Activated naive CD8-positive, alpha-beta T cell treated with anti-CD3 and anti-CD28 coated beads, Interleukin-2, amount 10 ng/mL, durations not matched to agents 7 days and 5 days (primary cell): Measurements from ENCODE around the gene HS3ST5. TPM values are rescaled to one million over a fixed set of nuclear protein-coding genes. Genes with fewer than 3 reads are reported as not detected.
"Not testable (repeated sequence)": the region's sequence is repeated elsewhere in the genome, so short reads cannot be mapped to it uniquely, and the experiment has no call there.

Experiments used
- ATAC-seq: fragments of 150-1000 bp; cut with Tn5 transposase; one replicate; pipeline ENCODE4 v1.10.0; 2021; ENCODE audit warnings: low read depth, moderate library complexity
- POLR2A ChIA-PET: fragments of 350-600 bp; sonication (Branson Sonifier 250); formaldehyde crosslinking; loops from one replicate; lab custom pipeline; 2021; ENCODE audit warnings: antibody characterized with exemption; lab: Charles Lee
- DNase-seq: peaks from one replicate; pipeline ENCODE4 v3.0.0; 2021
- H3K27ac Mint-ChIP-seq: one replicate; pipeline ENCODE4 v1.8.0; 2022; ENCODE audit warnings: mild to moderate bottlenecking, mixed read lengths
- H3K27me3 Mint-ChIP-seq: one replicate; pipeline ENCODE4 v1.8.0; 2022; ENCODE audit warnings: mild to moderate bottlenecking, moderate library complexity, mixed read lengths
- H3K36me3 Mint-ChIP-seq: one replicate; pipeline ENCODE4 v1.8.0; 2021; ENCODE audit warnings: mild to moderate bottlenecking, mixed read lengths
- H3K4me1 Mint-ChIP-seq: one replicate; pipeline ENCODE4 v1.8.0; 2021; ENCODE audit warnings: mixed read lengths
- H3K4me3 Mint-ChIP-seq: one replicate; pipeline ENCODE4 v1.8.0; 2022; ENCODE audit warnings: mild to moderate bottlenecking, moderate library complexity, mixed read lengths
- H3K9me3 Mint-ChIP-seq: one replicate; pipeline ENCODE4 v1.8.0; 2021; ENCODE audit warnings: mixed read lengths
- total RNA-seq, 2 experiments: library from RNA; stranded (reverse); gene quantifications; one replicate each; pipeline ENCODE4 v1.2.3, GENCODE V29; 2021

The HS3ST5 gene
- total RNA-seq, 2 experiments from 2014 or later = not detected

DNA sequence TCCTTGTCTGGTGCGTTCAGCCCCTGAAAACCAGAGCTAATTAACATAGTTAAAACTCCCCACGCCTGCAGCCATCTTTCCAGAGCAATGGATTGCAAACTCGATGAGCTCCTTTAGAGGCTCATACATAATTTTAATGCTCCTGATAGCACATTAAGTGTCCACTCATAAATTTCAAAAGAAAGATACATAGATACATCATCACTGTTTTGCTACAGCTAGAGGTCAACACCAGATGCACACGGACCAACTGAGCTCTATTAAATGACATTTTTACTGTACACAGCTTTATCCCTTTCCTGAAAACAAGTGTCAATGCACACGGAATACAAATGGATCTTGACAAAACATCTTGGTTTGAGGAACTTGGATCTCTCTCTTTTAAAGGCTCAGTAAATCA lies 280.6 kb downstream of the HS3ST5 start:
- no peak overlapping the region for H3K27ac Mint-ChIP-seq
- ATAC-seq (no peak), DNase-seq (no peak)
- POLR2A ChIA-PET = no interaction called here
- no peaks in the 10 kb centered on the region for H3K36me3 Mint-ChIP-seq
- H3K4me3 Mint-ChIP-seq = no peak overlapping the region
- no peaks in the 10 kb centered on the region for H3K9me3 Mint-ChIP-seq
- H3K27me3 Mint-ChIP-seq = peaks cover 5% of the 10 kb centered on the region
- no peaks in the 10 kb centered on the region for H3K4me1 Mint-ChIP-seq

DNA sequence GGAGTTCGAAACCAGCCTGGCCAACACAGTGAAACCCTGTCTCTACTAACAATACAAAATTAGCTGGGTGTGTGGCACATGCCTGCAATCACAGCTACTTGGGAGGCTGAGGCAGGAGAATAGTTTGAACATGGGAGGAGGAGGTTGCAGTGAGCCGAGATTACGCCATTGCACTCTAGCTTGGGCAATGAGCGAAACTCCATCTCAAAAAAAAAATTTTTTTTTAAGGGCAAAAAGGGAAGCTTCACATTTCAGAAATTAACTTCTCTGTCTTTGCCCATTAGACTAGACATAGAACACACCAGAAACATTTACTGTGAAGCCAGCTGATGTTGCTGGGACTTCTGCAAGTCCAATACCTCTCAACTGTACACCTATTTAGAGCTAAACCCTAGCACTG lies 281.1 kb downstream of the HS3ST5 start:
- peaks cover 3% of the 10 kb centered on the region for H3K27me3 Mint-ChIP-seq
- H3K4me3 Mint-ChIP-seq = no peak overlapping the region
- POLR2A ChIA-PET = no interaction called here
- H3K9me3 Mint-ChIP-seq = no peaks in the 10 kb centered on the region
- ATAC-seq (no peak), DNase-seq (no peak)
- no peak overlapping the region for H3K27ac Mint-ChIP-seq
- H3K4me1 Mint-ChIP-seq = no peaks in the 10 kb centered on the region
- H3K36me3 Mint-ChIP-seq = no peaks in the 10 kb centered on the region

DNA sequence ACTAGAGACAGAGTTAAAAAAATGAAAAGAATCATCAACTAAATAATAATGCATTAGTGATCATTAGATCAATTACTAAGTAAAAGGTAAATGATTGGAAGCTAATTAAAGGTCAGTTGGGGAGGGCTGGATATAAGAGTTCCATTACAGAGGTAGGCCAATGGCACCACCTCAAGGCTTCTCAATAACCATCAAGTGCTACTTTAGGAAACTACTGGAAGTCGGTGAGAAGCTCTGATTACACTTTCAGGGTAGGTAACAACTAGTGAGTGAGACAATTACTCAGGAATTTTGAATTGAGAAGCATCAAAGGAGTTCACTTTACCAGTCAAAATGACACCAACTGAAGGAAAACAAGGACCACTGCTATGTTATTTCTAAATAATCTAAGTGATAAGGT lies 281.7 kb downstream of the HS3ST5 start:
- H3K4me1 Mint-ChIP-seq = no peaks in the 10 kb centered on the region
- no peak overlapping the region for H3K4me3 Mint-ChIP-seq
- POLR2A ChIA-PET = no interaction called here
- no peak overlapping the region for H3K27ac Mint-ChIP-seq
- H3K27me3 Mint-ChIP-seq = peaks cover 3% of the 10 kb centered on the region
- ATAC-seq (no peak), DNase-seq (no peak)
- H3K9me3 Mint-ChIP-seq = no peaks in the 10 kb centered on the region
- no peaks in the 10 kb centered on the region for H3K36me3 Mint-ChIP-seq

DNA sequence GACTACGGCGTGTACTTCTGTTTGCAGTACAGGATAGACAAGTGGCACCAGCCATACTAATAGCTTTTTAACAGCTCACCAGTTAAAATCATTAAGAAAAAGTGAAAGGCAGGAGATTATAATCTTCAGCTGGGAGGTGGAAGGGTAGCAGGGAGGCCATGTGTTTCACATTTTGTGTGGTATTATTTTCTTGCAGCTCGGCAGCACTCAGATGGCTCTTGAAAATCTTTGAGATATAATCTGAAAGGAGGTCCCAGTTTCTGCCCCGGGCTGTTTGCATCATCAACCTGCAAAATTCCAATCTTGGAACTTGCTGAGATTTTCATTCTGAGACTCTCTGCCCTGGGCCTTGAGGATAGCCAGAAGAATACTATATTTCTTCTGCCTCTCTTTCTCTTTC lies 284.4 kb downstream of the HS3ST5 start:
- Mint-ChIP-seq H3K4me1 (no peaks in the 10 kb centered on the region), H3K27me3 (no peaks in the 10 kb centered on the region), H3K9me3 (no peaks in the 10 kb centered on the region), H3K4me3 (no peak overlapping the region), H3K36me3 (no peaks in the 10 kb centered on the region), H3K27ac (no peak overlapping the region)
- ATAC-seq = no peak
- no peak for DNase-seq
- POLR2A ChIA-PET = no interaction called here

DNA sequence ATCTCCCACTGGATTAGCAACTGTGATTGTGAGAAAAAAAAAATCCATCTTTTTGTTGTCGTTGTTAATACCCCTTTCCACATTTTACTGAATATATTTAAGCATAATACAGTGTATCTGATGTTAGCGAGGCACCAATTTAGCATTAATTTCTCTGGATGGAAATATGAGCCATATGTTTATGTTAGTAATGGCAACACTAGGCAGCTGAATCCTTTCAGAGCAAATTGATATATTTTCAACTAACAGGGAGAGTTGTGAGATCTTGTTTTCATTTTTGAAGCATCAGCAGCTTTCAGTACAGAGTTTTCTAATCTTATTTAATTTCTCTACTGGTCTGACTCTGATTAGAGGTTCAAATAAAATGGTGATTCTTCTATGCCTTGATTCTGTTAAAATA lies 287.1 kb downstream of the HS3ST5 start:
- ATAC-seq (no peak), DNase-seq (no peak)
- no peaks in the 10 kb centered on the region for H3K36me3 Mint-ChIP-seq
- H3K27ac Mint-ChIP-seq = no peak overlapping the region
- H3K27me3 Mint-ChIP-seq = no peaks in the 10 kb centered on the region
- POLR2A ChIA-PET = no interaction called here
- H3K4me3 Mint-ChIP-seq = no peak overlapping the region
- no peaks in the 10 kb centered on the region for H3K4me1 Mint-ChIP-seq
- no peaks in the 10 kb centered on the region for H3K9me3 Mint-ChIP-seq

DNA sequence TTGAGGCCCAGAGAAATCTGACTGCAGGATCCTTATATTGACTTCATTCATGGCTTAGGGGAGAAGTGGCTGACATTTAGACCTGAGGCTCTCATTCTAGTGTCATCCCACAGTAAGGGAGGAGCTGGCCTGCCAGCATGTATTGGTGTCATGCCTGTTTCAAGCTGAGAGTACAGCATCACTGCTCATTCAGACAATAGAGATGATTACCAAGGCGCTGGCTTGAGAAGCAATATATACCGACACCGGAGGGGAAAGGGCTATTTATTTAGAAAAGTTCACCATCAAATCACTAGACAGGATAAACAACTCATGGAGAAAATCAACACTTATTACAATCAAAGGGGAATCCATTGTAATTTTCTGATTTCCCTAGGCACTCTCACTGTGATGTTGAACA lies 287.5 kb downstream of the HS3ST5 start:
- Mint-ChIP-seq H3K4me1 (no peaks in the 10 kb centered on the region), H3K4me3 (no peak overlapping the region), H3K36me3 (no peaks in the 10 kb centered on the region), H3K27ac (no peak overlapping the region), H3K27me3 (no peaks in the 10 kb centered on the region), H3K9me3 (no peaks in the 10 kb centered on the region)
- DNase-seq (no peak), ATAC-seq (no peak)
- POLR2A ChIA-PET = no interaction called here

DNA sequence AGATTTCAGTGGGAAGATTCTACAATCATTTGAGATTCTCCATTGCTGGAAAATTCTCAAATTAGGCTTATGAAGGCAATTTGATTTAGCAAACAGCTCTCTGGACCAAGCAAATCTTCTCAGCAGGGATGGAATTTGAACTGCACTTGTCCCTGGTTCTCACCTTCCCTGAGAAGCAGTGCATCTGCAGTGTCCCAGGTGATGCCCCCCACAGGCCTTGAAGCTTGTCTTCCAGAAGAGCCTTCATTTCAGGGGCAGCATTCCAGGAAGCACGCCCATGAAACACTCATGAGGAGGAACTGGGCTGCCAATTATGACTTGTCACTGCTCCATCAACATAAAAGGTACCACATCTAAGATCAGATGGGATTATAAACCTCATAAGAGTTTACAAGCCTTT lies 289.0 kb downstream of the HS3ST5 start:
- Mint-ChIP-seq H3K9me3 (no peaks in the 10 kb centered on the region), H3K4me3 (no peak overlapping the region), H3K27me3 (no peaks in the 10 kb centered on the region), H3K4me1 (no peaks in the 10 kb centered on the region), H3K36me3 (no peaks in the 10 kb centered on the region), H3K27ac (no peak overlapping the region)
- no peak for ATAC-seq
- no peak for DNase-seq
- POLR2A ChIA-PET = no interaction called here

DNA sequence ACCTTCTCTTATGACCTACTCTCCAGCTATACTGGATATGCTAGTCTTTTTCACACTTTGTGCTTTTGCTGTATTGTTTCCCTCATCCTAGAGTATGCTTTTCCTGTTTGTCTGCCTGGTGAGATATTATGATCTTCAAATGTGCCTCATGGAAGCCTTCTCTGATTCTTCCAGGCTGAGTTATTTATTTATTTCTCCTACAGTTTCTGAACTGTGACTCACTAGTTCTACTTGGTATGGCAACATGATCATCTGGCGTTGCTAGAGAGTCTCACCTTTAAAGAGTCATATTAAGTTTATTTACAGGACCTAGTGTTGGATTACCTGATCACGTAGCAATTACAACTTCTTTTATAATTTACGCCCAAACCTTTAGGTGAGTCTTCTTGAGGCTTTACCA lies 290.7 kb downstream of the HS3ST5 start:
- no peaks in the 10 kb centered on the region for H3K27me3 Mint-ChIP-seq
- POLR2A ChIA-PET = no interaction called here
- no peaks in the 10 kb centered on the region for H3K9me3 Mint-ChIP-seq
- no peak for DNase-seq
- H3K36me3 Mint-ChIP-seq = no peaks in the 10 kb centered on the region
- no peak overlapping the region for H3K27ac Mint-ChIP-seq
- H3K4me1 Mint-ChIP-seq = no peaks in the 10 kb centered on the region
- no peak overlapping the region for H3K4me3 Mint-ChIP-seq
- no peak for ATAC-seq

DNA sequence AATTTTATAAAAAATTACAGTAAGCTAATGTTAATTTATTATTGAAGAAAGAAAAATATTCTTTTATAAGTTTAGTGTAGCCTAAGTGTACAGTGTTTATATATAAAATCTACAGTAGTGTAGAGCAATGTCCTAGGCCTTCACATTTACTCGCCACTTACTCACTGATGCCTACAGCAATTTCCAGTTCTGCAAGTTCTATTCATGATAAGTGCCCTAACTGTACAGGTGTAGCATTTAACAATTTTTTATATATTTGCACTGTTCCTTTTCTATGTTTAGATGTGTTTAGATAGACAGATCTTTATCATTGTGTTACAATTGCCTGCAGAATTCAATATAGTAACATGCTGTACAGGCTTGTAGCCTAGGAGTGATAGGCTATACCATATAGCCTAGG lies 291.8 kb downstream of the HS3ST5 start:
- POLR2A ChIA-PET = no interaction called here
- Mint-ChIP-seq H3K27ac (no peak overlapping the region), H3K9me3 (no peaks in the 10 kb centered on the region), H3K27me3 (no peaks in the 10 kb centered on the region), H3K4me3 (no peak overlapping the region), H3K36me3 (no peaks in the 10 kb centered on the region), H3K4me1 (no peaks in the 10 kb centered on the region)
- no peak for DNase-seq
- no peak for ATAC-seq

DNA sequence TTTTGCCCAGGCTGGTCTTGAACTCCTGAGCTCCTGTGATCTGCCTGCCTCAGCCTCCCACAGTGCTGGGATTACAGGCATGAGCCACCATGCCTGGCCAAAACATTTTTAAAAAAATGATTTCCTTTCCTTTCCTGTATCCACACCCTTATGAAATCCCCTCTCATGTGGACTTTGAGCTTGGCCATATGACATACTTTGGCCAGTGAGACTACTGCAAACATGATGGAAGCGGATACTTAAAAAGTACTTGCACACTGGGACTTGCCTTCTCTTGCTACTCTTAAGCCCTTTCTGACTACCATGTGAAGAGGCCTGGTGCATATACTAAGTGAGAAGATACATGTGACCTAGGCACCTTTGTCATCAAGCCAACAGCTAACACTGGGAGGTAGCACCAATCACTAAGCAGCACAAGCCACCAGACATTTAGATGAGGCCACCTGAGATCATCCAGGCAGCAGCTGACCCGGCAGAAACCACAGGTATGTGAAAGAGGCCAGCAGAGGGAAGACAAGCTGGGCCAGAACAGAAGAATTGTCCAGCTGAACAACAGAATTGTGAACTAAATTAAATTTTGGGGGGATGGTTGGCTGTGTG lies 293.4 kb downstream of the HS3ST5 start:
- H3K4me3 Mint-ChIP-seq = no peak overlapping the region
- no peak for DNase-seq
- no peaks in the 10 kb centered on the region for H3K9me3 Mint-ChIP-seq
- H3K27me3 Mint-ChIP-seq = no peaks in the 10 kb centered on the region
- no peaks in the 10 kb centered on the region for H3K36me3 Mint-ChIP-seq
- no peak overlapping the region for H3K27ac Mint-ChIP-seq
- no peak for ATAC-seq
- H3K4me1 Mint-ChIP-seq = no peaks in the 10 kb centered on the region
- POLR2A ChIA-PET = no interaction called here

DNA sequence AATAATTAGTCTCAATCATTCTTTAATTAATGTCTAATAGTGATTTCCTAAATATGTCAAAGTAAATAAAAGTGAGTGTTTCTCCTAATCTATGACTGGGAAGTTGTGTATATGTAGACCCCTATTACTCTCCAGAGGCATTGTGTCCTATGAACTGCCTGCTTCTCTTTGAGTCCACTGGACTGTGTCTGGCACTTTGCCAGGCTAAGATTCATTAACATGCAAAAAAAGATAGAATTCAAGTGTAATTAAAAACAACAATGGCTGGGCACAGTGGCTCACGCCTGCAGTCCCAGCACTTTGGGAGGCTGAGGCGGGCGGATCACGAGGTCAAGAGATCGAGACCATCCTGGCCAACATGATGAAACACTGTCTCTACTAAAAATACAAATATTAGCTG lies 298.3 kb downstream of the HS3ST5 start:
- POLR2A ChIA-PET, H3K36me3 Mint-ChIP-seq, ATAC-seq, H3K4me3 Mint-ChIP-seq, H3K27me3 Mint-ChIP-seq, DNase-seq, H3K9me3 Mint-ChIP-seq, H3K27ac Mint-ChIP-seq, H3K4me1 Mint-ChIP-seq: not testable (repeated sequence)

DNA sequence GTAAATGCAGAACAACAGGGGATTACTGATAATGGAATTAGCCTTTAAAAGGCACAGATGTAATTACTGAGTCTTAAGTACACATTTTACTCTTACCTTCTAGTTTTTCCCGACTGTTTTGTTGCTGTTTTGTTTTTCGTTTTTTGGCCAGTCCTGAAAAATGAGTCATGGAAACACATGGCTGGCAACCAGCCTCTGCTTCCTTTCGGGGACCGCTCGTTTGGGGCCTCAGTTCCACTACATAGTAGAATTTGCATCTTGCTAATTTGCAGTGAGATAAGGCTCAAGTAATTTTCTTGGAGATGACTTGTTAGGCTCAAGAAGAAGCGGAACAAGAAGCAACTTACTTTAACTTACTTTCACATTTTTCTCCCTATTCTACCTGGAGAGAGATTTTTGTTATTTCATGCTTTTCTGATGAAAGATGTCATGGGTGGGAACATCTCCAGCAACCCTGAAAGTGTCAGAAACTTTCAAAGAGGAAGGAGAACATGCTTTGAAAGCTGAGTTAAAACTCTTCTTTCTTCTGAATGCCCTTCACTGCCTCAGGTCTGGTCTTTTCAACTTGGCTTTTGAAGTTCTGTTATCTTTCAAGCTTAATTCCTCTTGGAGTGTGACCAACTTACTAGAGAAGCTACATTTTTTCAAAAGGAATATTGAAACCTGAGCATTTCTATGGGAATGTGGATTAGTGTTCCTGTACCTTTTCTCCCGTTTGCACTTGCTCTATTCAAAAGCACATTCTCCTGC lies 300.4 kb downstream of the HS3ST5 start:
- Mint-ChIP-seq H3K9me3 (no peaks in the 10 kb centered on the region), H3K4me1 (no peaks in the 10 kb centered on the region), H3K27me3 (no peaks in the 10 kb centered on the region), H3K27ac (no peak overlapping the region), H3K36me3 (no peaks in the 10 kb centered on the region), H3K4me3 (no peak overlapping the region)
- ATAC-seq (no peak), DNase-seq (no peak)
- POLR2A ChIA-PET = no interaction called here

DNA sequence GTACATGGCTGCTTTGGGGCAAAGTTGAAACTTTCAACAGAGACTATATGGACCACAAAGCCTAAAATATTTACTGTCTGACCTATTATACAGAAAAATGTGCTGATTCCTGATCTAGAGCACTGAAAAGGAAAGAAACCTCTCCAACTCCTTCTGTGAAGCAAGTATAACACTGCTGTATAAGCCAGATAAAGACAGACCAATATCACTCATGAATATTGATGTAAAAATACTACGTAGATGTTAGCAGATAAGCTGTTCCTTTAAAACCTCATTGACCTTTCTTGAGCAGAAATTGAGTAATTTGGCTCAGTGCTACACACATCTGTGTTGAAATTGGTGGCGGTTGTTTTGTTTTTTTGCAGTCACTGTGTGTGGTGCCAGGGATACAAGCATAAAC lies 302.0 kb downstream of the HS3ST5 start:
- Mint-ChIP-seq H3K27ac (no peak overlapping the region), H3K4me1 (no peaks in the 10 kb centered on the region), H3K27me3 (peaks cover under 1% of the 10 kb centered on the region), H3K9me3 (no peaks in the 10 kb centered on the region), H3K4me3 (no peak overlapping the region), H3K36me3 (no peaks in the 10 kb centered on the region)
- DNase-seq = no peak
- ATAC-seq = no peak
- POLR2A ChIA-PET = no interaction called here

DNA sequence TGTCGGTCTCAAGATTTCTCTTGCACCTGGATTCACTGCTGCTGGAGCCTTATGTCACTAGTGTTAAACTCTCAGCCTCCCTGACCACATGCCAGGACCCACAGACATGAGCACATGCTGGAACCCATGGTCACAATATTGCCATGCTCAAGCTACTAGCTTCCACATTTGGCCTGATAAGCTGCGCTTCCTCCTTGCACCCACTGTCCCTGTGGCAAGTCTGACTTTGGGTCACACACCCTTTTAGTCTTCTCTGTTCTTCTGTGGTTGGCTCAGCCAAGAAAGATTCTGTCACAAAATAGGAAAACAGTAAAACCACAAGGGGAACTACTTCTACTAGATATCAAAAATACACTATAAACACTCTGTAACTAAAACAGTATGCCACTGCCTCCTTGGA lies 303.0 kb downstream of the HS3ST5 start:
- POLR2A ChIA-PET = no interaction called here
- Mint-ChIP-seq H3K27me3 (peaks cover 3% of the 10 kb centered on the region), H3K36me3 (no peaks in the 10 kb centered on the region), H3K4me3 (no peak overlapping the region), H3K4me1 (no peaks in the 10 kb centered on the region), H3K9me3 (no peaks in the 10 kb centered on the region), H3K27ac (no peak overlapping the region)
- DNase-seq (no peak), ATAC-seq (no peak)
